T-helper 22 cell (primary cell): ENCODE data around the gene PDYN.
"Not testable (repeated sequence)": the region's sequence is repeated elsewhere in the genome, so short reads cannot be mapped to it uniquely, and the experiment has no call there.

Experiments used
- DNase-seq: peaks from one replicate; pipeline ENCODE4 v3.0.0-alpha.2; 2020; ENCODE audit warnings: low read depth

The PDYN gene

GRCh38 chr20:1993986-1994385 lies at the start of gene PDYN:
Gene PDYN (minus strand): TSS chr20:1994058. CDS start chr20:1983084, 10,974 bp downstream.
- no peak for DNase-seq

GRCh38 chr20:2042400-2042799 lies 48.5 kb upstream of the PDYN start:
- DNase-seq: no peak

GRCh38 chr20:2038161-2038560 lies 44.3 kb upstream of the PDYN start:
- DNase-seq: no peak

- DNase-seq: no peak
Measured at GRCh38 chr20:2037296-2037914, 43.5 kb upstream of the PDYN start.

GRCh38 chr20:2036357-2036756 lies 42.5 kb upstream of the PDYN start:
- DNase-seq: not testable (repeated sequence)

- no peak for DNase-seq
Measured at GRCh38 chr20:2032168-2032567, 38.3 kb upstream of the PDYN start.

- DNase-seq: no peak
Measured at GRCh38 chr20:2026514-2026913, 32.7 kb upstream of the PDYN start.

GRCh38 chr20:2026004-2026403 lies 32.1 kb upstream of the PDYN start:
- DNase-seq: no peak

GRCh38 chr20:2023151-2023550 lies 29.3 kb upstream of the PDYN start:
- DNase-seq: no peak

GRCh38 chr20:2022163-2022562 lies 28.3 kb upstream of the PDYN start:
- no peak for DNase-seq

- DNase-seq: no peak
Measured at GRCh38 chr20:2010533-2010932, 16.7 kb upstream of the PDYN start.

GRCh38 chr20:2006452-2007361 lies 12.8 kb upstream of the PDYN start:
- no peak for DNase-seq

- DNase-seq: no peak
Measured at GRCh38 chr20:2005831-2006426, 12.1 kb upstream of the PDYN start.

GRCh38 chr20:2005359-2005758 lies 11.5 kb upstream of the PDYN start:
- no peak for DNase-seq

GRCh38 chr20:2004171-2004570 lies 10.3 kb upstream of the PDYN start:
- DNase-seq: no peak

GRCh38 chr20:2002365-2002764 lies 8.5 kb upstream of the PDYN start:
- no peak for DNase-seq

- DNase-seq: no peak
Measured at GRCh38 chr20:2001119-2001518, 7.3 kb upstream of the PDYN start.

GRCh38 chr20:2000285-2000684 lies 6.4 kb upstream of the PDYN start:
- DNase-seq: no peak

- no peak for DNase-seq
Measured at GRCh38 chr20:1998715-1999114, 4.9 kb upstream of the PDYN start.

- no peak for DNase-seq
Measured at GRCh38 chr20:1998193-1998520, 4.3 kb upstream of the PDYN start.

- DNase-seq: no peak
Measured at GRCh38 chr20:1997483-1998192, 3.8 kb upstream of the PDYN start.

GRCh38 chr20:1995531-1996310 lies 1.9 kb upstream of the PDYN start:
- no peak for DNase-seq
